PC-9 (cell line): ENCODE data around the gene DNAJB8.

Source experiments
- EZH2 ChIP-seq: fragments of 200-600 bp; sonication (generic); IDR thresholded peaks from 2 replicates; pipeline ENCODE4 v1.8.0; 2017; ENCODE audit warnings: antibody characterized with exemption, low read depth
- TF ChIP-seq, protein P1 (sequence below): fragments of 200-600 bp; sonication (generic); conservative IDR thresholded peaks from 2 replicates; pipeline ENCODE4 v1.6.1; 2017; ENCODE audit warnings: mixed run types, antibody characterized with exemption, mild to moderate bottlenecking, moderate library complexity

GRCh38 chr3:128495435-128495970 lies 28.8 kb upstream of the DNAJB8 start:
- TF ChIP-seq, protein P1, sequence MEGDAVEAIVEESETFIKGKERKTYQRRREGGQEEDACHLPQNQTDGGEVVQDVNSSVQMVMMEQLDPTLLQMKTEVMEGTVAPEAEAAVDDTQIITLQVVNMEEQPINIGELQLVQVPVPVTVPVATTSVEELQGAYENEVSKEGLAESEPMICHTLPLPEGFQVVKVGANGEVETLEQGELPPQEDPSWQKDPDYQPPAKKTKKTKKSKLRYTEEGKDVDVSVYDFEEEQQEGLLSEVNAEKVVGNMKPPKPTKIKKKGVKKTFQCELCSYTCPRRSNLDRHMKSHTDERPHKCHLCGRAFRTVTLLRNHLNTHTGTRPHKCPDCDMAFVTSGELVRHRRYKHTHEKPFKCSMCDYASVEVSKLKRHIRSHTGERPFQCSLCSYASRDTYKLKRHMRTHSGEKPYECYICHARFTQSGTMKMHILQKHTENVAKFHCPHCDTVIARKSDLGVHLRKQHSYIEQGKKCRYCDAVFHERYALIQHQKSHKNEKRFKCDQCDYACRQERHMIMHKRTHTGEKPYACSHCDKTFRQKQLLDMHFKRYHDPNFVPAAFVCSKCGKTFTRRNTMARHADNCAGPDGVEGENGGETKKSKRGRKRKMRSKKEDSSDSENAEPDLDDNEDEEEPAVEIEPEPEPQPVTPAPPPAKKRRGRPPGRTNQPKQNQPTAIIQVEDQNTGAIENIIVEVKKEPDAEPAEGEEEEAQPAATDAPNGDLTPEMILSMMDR: no peak
- no peak for TF ChIP-seq EZH2
